Transverse colon (tissue), 4 donors: ENCODE data around the gene SMAP2.
"Not testable (repeated sequence)": the region's sequence is repeated elsewhere in the genome, so short reads cannot be mapped to it uniquely, and the experiment has no call there.

ENCODE experiments used
- CTCF ChIP-seq, 5 experiments: fragments of 200-600 bp in 3 of 5; fragments of 450-650 bp in 2 of 5; sonication (generic) in 3 of 5; IDR thresholded peaks; 1 replicate in 2 of 5; 2 replicates in 3 of 5; pipeline ENCODE4 v1.5.1; 2016 to 2017; ENCODE audit warnings: antibody characterized with exemption in 5 of 5, inconsistent platforms in 3 of 5, mild to moderate bottlenecking in 2 of 5, moderate library complexity in 1 of 5
- POLR2AphosphoS5 ChIP-seq, 3 donors: sonication (generic); formaldehyde crosslinking; IDR thresholded peaks; one replicate each; pipeline ENCODE4 v1.6.1; 2016; ENCODE audit warnings: antibody characterized with exemption in 3 of 3

DNA sequence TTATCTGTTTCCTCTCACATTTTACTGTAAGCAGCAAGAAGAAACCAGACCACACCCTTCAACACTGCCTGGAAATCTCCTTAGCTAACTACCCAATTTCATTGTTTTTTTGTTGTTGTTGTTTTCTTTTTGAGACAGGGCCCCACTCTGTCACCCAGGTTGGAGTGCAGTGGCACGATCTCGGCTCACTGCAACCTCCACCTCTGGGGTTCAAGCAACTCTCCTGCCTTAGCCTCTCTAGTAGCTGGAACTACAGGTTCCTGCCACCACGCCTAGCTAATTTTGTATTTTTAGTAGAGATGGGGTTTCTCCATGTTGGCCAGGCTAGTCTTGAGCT, 31.2 kb upstream of the SMAP2 start:
- TF ChIP-seq CTCF, POLR2AphosphoS5 (IDR thresholded peaks at IDR 0.05): not testable (repeated sequence)
